ENCODE data around the gene TENT5A. TPM values are rescaled to one million over a fixed set of nuclear protein-coding genes. Genes with fewer than 3 reads are reported as not detected.

Gene TENT5A
- 2.3 TPM for total RNA-seq (ENCODE audit: unreplicated experiment)
- long read RNA-seq, full-length matches to known transcripts, result 5 of 5 reads
- long read RNA-seq, partial matches to known transcripts, result 0 of 5 reads
- long read RNA-seq, other reads (novel, unspliced or antisense), result 0 of 5 reads

GRCh38 chr6:81752084-81752920, at the start of gene TENT5A:
TSS of gene TENT5A (minus strand) at chr6:81752681. CDS start at chr6:81752141, 540 bp downstream.
- Mint-ChIP-seq H3K27ac (ENCODE audit: unreplicated experiment) (peak within 1 kb of the TSS; percentile 76), H3K4me3 (ENCODE audit: unreplicated experiment) (peak within 1 kb of the TSS; percentile 94), H3K4me1 (ENCODE audit: unreplicated experiment) (peaks cover 17% of the 10 kb centered on the region), H3K27me3 (ENCODE audit: unreplicated experiment) (peaks cover 12% of the 10 kb centered on the region), H3K9me3 (ENCODE audit: unreplicated experiment) (no peaks in the 10 kb centered on the region), H3K36me3 (ENCODE audit: low read depth, unreplicated experiment) (no peaks in the 10 kb centered on the region)
- TF ChIP-seq CTCF (IDR thresholded peaks at IDR 0.05; ENCODE audit: unreplicated experiment), result no peak
- DNase-seq (ENCODE audit: low spot score), result peak; percentile 81

GRCh38 chr6:81801489-81801888, 49.0 kb upstream of the TENT5A start:
- TF ChIP-seq CTCF (IDR thresholded peaks at IDR 0.05; ENCODE audit: unreplicated experiment), result no peak
- no peak overlapping the region for H3K27ac Mint-ChIP-seq (ENCODE audit: unreplicated experiment)
- no peak overlapping the region for H3K4me3 Mint-ChIP-seq (ENCODE audit: unreplicated experiment)
- no peak for DNase-seq (ENCODE audit: low spot score)
- no peaks in the 10 kb centered on the region for H3K27me3 Mint-ChIP-seq (ENCODE audit: unreplicated experiment)
- H3K4me1 Mint-ChIP-seq (ENCODE audit: unreplicated experiment), result peaks cover 6% of the 10 kb centered on the region
- no peaks in the 10 kb centered on the region for H3K9me3 Mint-ChIP-seq (ENCODE audit: unreplicated experiment)
- no peaks in the 10 kb centered on the region for H3K36me3 Mint-ChIP-seq (ENCODE audit: low read depth, unreplicated experiment)

- Mint-ChIP-seq H3K4me1 (ENCODE audit: unreplicated experiment) (peaks cover 6% of the 10 kb centered on the region), H3K9me3 (ENCODE audit: unreplicated experiment) (no peaks in the 10 kb centered on the region), H3K27ac (ENCODE audit: unreplicated experiment) (no peak overlapping the region), H3K4me3 (ENCODE audit: unreplicated experiment) (no peak overlapping the region), H3K36me3 (ENCODE audit: low read depth, unreplicated experiment) (no peaks in the 10 kb centered on the region), H3K27me3 (ENCODE audit: unreplicated experiment) (no peaks in the 10 kb centered on the region)
- TF ChIP-seq CTCF (IDR thresholded peaks at IDR 0.05; ENCODE audit: unreplicated experiment), result no peak
- no peak for DNase-seq (ENCODE audit: low spot score)
Measured at GRCh38 chr6:81800666-81801065, 48.2 kb upstream of the TENT5A start.

GRCh38 chr6:81799323-81799722, 46.8 kb upstream of the TENT5A start:
- Mint-ChIP-seq H3K36me3 (ENCODE audit: low read depth, unreplicated experiment) (no peaks in the 10 kb centered on the region), H3K4me1 (ENCODE audit: unreplicated experiment) (peaks cover 6% of the 10 kb centered on the region), H3K9me3 (ENCODE audit: unreplicated experiment) (no peaks in the 10 kb centered on the region), H3K27ac (ENCODE audit: unreplicated experiment) (no peak overlapping the region), H3K27me3 (ENCODE audit: unreplicated experiment) (no peaks in the 10 kb centered on the region), H3K4me3 (ENCODE audit: unreplicated experiment) (no peak overlapping the region)
- no peak for TF ChIP-seq CTCF (IDR thresholded peaks at IDR 0.05; ENCODE audit: unreplicated experiment)
- no peak for DNase-seq (ENCODE audit: low spot score)

GRCh38 chr6:81797591-81797990, 45.1 kb upstream of the TENT5A start:
- Mint-ChIP-seq H3K4me1 (ENCODE audit: unreplicated experiment) (peaks cover 10% of the 10 kb centered on the region), H3K36me3 (ENCODE audit: low read depth, unreplicated experiment) (no peaks in the 10 kb centered on the region), H3K4me3 (ENCODE audit: unreplicated experiment) (no peak overlapping the region), H3K9me3 (ENCODE audit: unreplicated experiment) (no peaks in the 10 kb centered on the region), H3K27me3 (ENCODE audit: unreplicated experiment) (no peaks in the 10 kb centered on the region), H3K27ac (ENCODE audit: unreplicated experiment) (no peak overlapping the region)
- no peak for DNase-seq (ENCODE audit: low spot score)
- no peak for TF ChIP-seq CTCF (IDR thresholded peaks at IDR 0.05; ENCODE audit: unreplicated experiment)
